GM18511 (cell line): Measurements from ENCODE around the gene HSPA6.
"Not testable (repeated sequence)": the region's sequence is repeated elsewhere in the genome, so short reads cannot be mapped to it uniquely, and the experiment has no call there.

Experiments
- ATAC-seq: cut with Tn5 transposase; IDR thresholded peaks from one replicate; pipeline ENCODE4 v1.9.1; 2021; ENCODE audit warnings: mild to moderate bottlenecking, moderate library complexity; ENCODE audit not compliant: unreplicated experiment

The HSPA6 gene

DNA sequence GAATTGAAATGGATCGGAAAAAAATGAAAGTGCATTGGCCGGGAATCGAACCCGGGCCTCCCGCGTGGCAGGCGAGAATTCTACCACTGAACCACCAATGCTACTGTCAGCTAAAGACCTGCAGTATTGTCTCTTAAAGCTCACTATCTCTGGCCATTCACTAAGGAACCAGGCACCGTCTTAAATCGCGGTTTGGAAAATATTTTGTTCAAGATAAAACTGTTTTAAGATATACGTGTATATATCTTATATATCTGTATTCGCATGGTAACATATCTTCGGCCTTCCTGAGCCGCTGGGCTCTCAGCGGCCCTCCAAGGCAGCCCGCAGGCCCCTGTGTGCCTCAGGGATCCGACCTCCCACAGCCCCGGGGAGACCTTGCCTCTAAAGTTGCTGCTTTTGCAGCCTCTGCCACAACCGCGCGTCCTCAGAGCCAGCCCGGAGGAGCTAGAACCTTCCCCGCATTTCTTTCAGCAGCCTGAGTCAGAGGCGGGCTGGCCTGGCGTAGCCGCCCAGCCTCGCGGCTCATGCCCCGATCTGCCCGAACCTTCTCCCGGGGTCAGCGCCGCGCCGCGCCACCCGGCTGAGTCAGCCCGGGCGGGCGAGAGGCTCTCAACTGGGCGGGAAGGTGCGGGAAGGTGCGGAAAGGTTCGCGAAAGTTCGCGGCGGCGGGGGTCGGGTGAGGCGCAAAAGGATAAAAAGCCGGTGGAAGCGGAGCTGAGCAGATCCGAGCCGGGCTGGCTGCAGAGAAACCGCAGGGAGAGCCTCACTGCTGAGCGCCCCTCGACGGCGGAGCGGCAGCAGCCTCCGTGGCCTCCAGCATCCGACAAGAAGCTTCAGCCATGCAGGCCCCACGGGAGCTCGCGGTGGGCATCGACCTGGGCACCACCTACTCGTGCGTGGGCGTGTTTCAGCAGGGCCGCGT, at the start of gene HSPA6:
Gene HSPA6 (plus strand): TSS at position 724 of the 925 bp plus-strand sequence. CDS start 119 bp downstream, at position 843.
- ATAC-seq = peak; percentile 69

DNA sequence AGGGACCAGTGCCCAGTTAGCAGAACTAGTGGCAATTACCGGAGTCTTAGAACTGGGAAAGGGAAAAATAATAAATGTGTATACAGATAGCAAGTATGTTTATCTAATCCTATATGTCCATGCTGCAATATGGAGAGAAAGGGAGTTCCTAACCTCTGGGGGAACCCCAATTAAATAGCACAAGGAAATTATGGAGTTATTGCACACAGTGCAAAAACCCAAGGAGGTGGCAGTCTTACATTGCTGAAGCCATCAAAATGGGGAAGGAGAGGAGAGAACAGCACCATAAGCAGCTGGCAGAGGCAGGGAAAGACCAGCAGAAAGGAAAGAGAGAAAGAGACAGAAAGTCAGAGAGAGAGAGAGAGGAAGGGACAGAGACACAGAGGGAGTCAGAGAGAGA, 46.6 kb upstream of the HSPA6 start:
- not testable (repeated sequence) for ATAC-seq

DNA sequence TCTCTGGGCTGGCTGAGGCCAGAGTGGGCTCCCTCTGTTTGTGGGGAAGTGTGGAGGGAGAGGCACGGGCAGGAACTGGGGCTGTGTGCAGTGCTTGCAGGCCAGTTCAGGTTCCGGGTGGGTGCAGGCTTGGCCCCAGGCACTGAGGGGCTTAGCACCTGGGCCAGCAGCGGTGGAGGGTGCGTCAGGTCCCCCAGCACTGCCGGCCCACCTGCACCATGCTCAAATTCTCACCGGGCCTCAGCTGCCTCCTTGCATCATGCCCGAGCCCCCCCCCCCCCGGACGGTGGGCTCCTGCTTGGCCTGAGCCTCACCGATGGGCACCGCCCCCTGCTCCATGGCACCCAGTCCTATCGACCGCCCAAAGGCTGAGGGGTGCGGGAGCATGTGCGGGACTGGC, 45.4 kb upstream of the HSPA6 start:
- ATAC-seq = no peak

DNA sequence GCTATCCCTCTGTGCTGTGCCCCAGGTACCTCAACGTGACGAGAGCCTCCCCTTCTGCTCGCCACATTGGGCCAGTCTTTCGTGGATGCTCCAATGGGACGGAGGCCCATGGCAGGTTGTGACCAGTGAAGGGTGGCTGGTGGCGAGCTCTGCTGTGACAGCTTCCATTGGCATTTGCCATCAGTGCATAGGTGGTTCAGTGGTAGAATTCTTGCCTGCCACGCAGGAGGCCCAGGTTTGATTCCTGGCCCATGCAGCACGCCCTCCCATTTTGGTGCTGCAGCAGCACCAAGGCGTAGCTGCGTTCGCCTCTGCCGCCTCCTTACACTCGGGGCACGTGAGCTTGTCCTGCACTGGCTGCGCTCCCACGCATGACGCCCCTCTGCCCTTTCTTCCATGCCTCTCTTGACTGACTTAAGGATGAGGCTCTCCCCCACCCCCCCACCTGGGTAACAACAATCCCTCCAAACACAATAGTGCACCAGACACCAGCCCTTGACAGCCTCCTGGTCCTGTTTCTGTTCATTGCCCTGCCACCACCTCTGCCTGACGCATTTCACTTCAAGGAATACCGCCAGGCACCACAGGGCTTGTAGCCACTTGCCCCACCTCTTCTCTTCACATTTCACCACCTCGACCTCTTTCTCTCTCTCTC, 43.8 kb upstream of the HSPA6 start:
- ATAC-seq = no peak

DNA sequence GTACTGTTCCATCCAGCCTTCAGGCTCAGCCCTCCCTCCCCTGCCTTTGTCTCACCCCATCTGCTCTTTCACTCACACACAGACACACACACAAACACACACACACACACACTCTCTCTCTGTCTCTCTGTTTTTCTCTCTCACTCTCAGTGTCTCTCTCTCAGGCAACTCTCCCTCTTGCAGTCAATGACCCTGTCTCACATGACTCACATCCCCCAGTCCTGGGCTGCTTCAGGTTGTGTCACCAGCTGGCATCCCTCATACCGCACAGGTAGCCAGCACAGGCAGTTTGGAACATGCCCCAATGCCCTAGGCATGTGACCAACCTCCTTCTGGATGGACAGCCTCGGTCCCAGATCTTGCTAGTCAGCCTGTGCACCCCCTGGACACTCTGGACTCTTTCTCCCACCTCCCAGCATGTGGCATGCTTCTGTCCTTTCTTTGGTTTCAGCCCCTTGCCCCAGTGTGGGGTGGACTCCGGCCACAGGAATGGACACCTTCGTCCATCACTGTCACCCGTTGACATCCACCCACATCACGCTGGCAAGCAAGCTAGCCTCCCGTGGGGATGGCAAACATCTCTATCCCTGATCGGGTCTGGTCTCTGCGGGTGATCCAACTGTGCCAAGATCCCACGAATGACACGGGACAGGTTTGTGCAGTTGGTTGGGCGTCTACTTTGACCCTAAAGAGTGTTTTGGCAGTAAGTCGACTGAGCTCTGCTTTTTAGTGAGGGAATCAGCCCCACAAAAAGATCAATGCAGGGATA, 42.5 kb upstream of the HSPA6 start:
- no peak for ATAC-seq

DNA sequence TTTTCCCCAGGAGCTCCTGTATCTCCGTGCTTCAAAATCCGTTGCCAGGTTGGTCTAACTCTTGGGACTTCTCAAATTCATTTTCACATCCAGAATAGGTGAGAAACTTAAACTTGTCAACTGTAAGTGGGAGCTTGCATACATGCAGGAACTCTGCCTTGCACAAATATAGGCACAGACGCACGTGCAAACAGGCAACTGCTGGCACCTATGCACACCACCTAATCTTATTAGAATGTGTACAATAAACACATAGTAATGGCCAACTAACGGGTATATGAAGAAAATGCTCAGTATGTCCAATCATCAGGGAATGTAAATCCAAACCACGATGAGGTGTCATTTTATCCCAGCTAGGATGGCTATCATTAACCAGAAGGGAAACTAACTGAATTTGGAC, 41.7 kb upstream of the HSPA6 start:
- no peak for ATAC-seq

DNA sequence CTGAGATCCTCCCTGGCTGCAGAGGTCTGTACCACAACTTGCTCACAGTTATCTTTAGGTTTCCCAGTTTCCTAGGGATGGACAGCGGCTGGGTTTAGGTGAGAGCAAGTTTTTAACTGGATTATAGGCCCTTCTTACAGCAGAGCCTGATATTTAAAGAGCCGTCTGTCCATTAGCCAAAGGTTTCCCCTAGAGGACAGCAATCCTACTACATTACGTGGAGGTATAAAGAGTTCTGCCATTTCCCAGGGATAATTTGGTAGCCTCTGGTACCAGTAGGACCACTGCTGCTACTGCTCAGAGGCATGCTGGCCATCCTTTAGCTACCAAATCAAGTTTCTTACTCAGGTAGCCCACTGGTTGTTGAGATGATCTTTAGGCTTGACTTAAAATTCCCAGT, 41.0 kb upstream of the HSPA6 start:
- ATAC-seq = no peak

DNA sequence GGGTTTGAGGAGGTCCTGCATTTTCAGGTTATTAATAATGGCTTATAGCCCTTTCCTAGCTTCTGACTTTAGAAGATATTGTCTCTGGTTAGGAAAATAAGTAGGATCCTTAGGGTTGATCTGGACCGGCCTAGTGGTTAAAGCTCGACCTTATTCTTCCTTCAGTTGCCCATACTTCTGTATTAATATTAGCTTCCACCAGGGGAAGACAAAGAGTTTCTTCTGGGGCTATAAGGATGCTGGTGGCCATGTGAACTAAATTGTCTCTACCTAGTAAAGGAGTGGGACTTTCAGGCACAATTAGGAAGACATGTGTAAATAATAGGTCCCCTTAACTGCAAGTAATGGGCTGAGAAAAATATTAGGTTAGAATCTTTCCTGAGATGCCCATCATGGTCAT, 39.7 kb upstream of the HSPA6 start:
- no peak for ATAC-seq

DNA sequence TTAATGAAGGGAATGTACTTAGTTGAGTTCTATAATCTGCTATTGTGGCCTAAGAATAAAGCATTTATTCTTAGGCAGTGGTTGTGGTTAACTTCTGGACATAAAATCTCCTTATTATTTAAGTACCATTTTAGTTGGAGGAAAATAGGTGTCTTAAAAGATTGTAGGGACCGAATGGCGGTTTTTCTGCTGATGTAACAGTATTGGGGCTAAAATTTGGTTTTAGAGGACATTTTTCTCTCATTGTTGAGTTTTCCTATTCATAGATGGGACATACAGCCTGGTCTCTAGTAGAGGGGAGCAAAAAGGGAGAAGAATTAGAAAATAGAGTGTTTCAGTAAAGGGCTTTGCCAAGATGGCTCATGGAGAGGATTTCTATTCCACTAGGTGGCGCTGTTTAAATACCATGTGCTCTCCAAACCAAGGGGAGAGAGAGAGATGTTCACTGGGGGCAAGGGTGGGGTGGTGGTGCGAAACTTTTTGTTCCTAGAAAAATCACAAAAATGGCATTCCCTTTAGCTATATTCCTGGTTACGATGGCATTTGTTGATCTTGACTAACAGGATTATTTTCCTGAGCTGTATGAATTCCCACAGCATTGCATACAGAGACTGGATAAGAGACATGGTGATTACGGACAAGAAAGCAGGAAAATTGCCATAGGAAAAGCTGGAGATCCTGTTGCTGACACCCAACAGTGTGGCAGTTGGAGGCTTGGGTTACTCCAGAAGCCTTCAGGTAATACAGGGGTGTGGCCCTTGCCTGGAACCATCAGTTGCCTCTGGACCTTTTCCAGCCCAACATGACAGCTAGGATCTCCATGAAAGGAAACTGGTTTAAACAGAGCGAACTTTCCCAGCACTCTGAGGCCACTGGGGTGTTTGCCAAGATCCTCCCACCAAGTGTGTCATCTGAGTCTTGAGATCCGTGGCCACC, 37.3 kb upstream of the HSPA6 start:
- no peak for ATAC-seq

DNA sequence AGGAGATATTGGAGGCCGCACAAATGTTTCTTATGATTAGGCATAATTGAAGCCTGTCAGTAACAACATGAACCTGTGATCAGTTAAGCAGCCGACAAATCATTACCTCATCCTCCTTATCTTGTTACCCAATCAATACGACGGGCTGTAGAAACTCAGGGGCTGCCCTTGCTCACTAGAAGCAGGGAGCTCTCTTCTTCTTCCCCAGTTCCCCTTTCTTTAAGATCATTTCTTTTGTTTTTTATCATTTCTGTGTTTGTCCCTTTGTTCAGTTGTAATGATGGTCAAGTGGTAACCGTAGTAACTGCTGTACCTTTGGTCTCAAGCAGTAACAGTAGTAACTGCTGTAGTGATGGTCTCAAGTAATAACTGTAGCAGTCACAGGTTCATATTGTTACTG, 32.9 kb upstream of the HSPA6 start:
- no peak for ATAC-seq

DNA sequence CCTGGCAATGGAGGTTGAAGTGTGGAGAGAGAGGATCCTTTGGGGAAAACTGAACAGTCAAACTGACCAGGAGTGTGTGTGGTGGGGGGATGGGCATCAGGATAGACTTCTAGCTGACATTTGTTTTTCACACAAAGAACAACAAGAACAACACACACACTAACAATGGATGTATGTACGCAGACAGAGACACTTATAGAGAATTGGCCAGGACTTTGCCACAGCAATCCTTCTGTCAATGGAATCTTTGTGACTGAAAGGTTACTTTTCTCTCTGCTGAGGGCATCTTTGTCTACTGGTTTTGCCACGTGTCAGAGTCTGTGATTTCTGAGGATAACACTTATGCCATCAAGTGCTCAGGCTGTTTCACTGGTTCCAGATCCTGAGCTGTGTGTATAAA, 31.5 kb upstream of the HSPA6 start:
- no peak for ATAC-seq

DNA sequence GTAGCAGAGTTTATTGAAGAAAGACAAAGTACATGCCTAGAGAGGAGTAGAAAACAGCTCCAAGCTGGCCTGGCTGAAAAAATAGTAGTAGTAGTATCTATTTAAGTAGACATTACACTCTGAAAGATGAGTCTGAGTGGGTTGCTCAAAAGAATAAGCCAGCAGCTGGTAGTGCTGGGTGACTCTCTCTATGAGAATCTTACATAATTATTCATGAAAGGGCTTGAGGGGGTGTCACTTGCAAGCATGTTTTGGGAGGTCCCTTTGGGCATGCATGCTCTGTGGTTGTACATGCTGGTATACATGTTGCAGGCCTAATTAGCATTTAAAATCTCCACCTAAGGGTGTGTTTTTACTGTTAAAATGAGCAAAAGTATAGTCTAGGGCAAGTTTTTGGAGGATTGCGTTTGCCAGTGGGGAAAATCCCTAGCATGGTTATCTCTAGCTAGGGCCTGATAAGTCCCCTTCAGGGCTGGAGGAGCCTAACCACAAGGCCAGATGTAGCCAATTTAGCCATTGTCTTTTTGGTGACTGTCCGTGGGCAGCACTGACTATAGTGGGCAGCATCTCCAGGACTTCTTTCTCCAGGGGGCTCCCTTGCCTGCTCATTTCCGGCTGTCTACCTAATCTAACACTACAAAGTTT, 30.1 kb upstream of the HSPA6 start:
- no peak for ATAC-seq

DNA sequence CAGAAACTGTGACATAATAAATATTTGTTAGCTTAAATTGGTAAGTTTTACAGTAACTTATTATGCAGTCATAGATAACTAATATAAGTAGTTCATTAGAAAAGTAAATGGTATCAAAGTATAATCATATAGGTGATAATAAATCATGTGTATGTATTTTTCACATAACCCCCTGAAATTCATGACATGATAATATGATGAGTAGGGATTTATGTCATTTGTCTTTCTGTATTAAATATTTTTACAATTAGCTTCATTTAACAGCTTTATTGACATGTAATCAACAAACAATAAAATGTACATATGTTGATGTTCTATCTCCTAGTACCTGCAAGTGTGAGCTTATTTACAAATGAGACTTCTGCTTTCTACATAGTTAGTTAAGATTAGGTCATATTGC, 28.9 kb upstream of the HSPA6 start:
- no peak for ATAC-seq

DNA sequence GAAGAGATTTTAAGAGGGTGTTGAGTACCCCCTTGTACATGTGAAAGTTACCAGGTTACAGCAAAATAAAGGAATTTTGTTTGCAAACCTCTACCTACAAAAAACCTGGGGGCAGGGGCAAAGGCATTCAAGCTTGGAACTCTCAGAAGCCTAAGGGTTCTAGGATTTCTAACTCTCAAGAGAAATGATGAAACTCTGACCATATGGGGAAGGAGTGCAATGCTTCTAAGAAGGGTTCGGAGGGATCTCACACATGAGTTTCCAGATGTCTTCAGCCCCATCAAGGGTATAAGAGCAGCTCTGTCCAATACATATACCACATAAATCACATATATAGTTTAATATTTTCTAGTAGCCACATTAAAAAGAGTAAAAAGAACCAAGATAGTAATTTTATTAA, 26.4 kb upstream of the HSPA6 start:
- ATAC-seq = no peak

DNA sequence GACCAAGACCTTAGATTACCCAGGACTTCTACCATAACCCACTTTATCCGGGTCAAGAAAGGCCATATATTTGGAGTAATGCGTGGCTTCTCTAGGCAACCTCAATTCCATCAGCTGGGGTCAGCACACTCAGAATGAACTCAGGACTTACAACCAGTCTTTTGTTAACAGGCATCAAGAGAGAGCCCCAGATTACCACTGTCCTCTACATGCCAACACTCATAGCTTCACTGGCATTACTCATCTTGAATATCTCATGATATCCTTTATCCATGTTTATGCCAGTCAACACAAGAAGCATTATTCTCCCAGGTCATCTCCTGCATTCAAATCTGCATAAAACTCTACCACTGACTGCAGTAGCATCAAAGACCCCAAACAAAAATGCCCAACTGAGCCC, 25.7 kb upstream of the HSPA6 start:
- ATAC-seq = no peak

DNA sequence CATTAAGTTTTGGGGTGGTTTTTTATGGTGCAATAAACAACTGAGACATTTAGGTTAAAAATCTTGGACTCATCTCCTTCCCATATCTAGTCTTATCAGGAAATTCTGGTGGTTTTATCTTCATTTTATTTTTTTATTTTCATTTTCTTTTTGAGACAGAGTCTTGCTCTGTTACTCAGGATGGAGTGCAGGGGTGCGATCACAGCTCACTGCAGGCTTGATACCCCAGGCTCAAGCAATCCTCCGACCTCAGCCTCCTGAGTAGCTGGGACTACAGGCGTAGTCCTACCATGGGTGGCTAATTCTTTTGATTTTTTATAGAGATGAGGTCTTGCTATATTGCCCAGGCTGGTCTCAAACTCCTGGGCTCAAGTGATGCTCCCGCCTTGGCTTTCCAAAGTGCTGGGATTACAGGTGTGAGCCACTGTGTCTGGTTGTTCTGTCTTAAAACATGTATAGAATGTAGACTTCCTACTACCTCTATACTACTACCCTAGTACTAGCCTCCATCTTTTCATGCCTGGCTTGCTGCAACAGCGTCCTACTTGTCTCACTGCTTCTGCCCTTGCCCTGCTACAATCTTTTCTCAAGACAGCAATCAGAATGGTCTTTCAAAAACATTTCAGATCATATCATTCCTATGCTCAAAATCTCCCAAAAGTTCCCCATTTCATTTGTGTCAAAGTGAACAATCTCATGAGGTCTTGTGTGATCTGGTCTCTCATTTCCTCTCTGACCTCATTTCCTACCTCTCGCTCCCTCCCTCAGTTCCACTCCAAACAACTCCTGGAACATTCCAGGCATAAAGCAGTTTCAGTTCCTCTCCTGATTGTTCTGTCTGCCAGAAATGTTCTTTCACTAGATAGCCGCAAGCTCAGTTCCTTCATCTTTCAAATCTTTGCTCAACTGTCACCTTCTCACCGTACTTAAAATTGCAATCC, 25.0 kb upstream of the HSPA6 start:
- ATAC-seq = no peak

DNA sequence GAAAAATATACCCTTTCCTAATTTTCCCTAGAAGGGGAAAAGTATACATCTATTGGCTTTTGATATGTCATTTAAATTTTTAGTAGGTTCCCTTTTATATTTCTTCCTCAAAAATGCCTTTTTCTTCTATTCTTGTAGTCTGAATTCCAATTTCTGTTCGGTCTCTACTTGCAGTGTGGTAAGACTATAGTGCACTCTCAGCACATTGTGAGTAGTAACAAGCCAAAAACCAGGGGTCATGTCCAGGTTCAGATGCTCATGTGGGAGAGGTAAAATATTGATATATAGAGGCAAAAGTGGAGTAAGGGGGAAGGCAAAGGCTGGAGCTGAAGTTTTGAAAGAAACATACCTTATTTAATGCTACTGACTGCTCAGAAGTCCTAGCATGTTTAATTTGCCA, 23.1 kb upstream of the HSPA6 start:
- ATAC-seq = no peak

DNA sequence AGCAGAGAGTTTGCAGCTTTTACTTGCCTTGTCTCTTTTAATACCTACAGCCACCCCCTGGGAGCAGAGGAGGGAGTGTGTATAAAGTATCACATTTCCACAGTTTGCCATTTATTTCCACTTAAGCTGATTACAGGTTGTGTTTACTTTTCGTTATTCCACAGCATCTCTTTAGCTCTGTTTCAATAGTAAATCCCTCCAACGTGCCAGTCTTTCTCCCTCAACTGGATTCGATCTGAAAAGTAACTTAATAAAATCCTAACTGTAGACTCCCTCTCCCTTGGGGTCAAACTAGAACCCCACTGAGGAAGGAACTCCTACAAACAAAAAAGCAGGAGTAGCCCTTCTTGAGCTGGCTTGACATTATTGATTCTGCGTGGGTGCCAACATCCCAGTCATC, 22.2 kb upstream of the HSPA6 start:
- no peak for ATAC-seq
